ENCODE data around the gene ITGAE.

The ITGAE gene

GRCh38 chr17:3809135-3809534 is 8.1 kb upstream of the ITGAE start:
- Mint-ChIP-seq H3K9me3 (no peaks in the 10 kb centered on the region), H3K36me3 (peaks cover 21% of the 10 kb centered on the region), H3K4me3 (no peak overlapping the region), H3K27me3 (no peaks in the 10 kb centered on the region), H3K4me1 (peaks cover 29% of the 10 kb centered on the region), H3K27ac (no peak overlapping the region)
- DNase-seq (ENCODE audit: low spot score in 2 of 2) (no peak), ATAC-seq (ENCODE audit: low read depth) (no peak)

- Mint-ChIP-seq H3K4me3 (no peak overlapping the region), H3K9me3 (no peaks in the 10 kb centered on the region), H3K36me3 (peaks cover 18% of the 10 kb centered on the region), H3K4me1 (peaks cover 32% of the 10 kb centered on the region), H3K27me3 (no peaks in the 10 kb centered on the region), H3K27ac (peak overlapping the region; percentile 10)
- ATAC-seq (ENCODE audit: low read depth) (no peak), DNase-seq (ENCODE audit: low spot score in 2 of 2) (no peak)
These were observed 7.7 kb upstream of the ITGAE start for GRCh38 chr17:3808701-3809100.

- Mint-ChIP-seq H3K4me1 (peaks cover 30% of the 10 kb centered on the region), H3K4me3 (no peak overlapping the region), H3K27me3 (no peaks in the 10 kb centered on the region), H3K36me3 (peaks cover 7% of the 10 kb centered on the region), H3K9me3 (no peaks in the 10 kb centered on the region), H3K27ac (peak overlapping the region; percentile 24)
- no peak for DNase-seq (ENCODE audit: low spot score in 2 of 2)
- no peak for ATAC-seq (ENCODE audit: low read depth)
These were observed 4.6 kb upstream of the ITGAE start for GRCh38 chr17:3805581-3805980.

GRCh38 chr17:3804503-3804931 is 3.5 kb upstream of the ITGAE start:
- Mint-ChIP-seq H3K27me3 (no peaks in the 10 kb centered on the region), H3K4me3 (peak overlapping the region; percentile 86), H3K36me3 (peaks cover 7% of the 10 kb centered on the region), H3K9me3 (no peaks in the 10 kb centered on the region), H3K27ac (peak overlapping the region; percentile 88), H3K4me1 (peaks cover 20% of the 10 kb centered on the region)
- DNase-seq (ENCODE audit: low spot score in 2 of 2): no peak
- peak; percentile 73 for ATAC-seq (ENCODE audit: low read depth)

- no peaks in the 10 kb centered on the region for H3K27me3 Mint-ChIP-seq
- H3K4me3 Mint-ChIP-seq: peak overlapping the region; percentile 71
- H3K27ac Mint-ChIP-seq: peak overlapping the region; percentile 67
- peaks cover 27% of the 10 kb centered on the region for H3K4me1 Mint-ChIP-seq
- no peaks in the 10 kb centered on the region for H3K9me3 Mint-ChIP-seq
- no peak for DNase-seq (ENCODE audit: low spot score in 2 of 2)
- H3K36me3 Mint-ChIP-seq: peaks cover 5% of the 10 kb centered on the region
- no peak for ATAC-seq (ENCODE audit: low read depth)
These were observed 2.3 kb upstream of the ITGAE start for GRCh38 chr17:3803308-3803640.

GRCh38 chr17:3802461-3803307 is 1.7 kb upstream of the ITGAE start:
- H3K36me3 Mint-ChIP-seq: peaks cover 2% of the 10 kb centered on the region
- H3K4me1 Mint-ChIP-seq: peaks cover 31% of the 10 kb centered on the region
- ATAC-seq (ENCODE audit: low read depth): no peak
- no peak for DNase-seq (ENCODE audit: low spot score in 2 of 2)
- H3K9me3 Mint-ChIP-seq: no peaks in the 10 kb centered on the region
- peak overlapping the region; percentile 67 for H3K27ac Mint-ChIP-seq
- H3K27me3 Mint-ChIP-seq: no peaks in the 10 kb centered on the region
- H3K4me3 Mint-ChIP-seq: peak overlapping the region; percentile 49

- Mint-ChIP-seq H3K9me3 (no peaks in the 10 kb centered on the region), H3K27me3 (no peaks in the 10 kb centered on the region), H3K36me3 (peaks cover 2% of the 10 kb centered on the region), H3K4me1 (peaks cover 35% of the 10 kb centered on the region), H3K27ac (no peak overlapping the region), H3K4me3 (no peak overlapping the region)
- DNase-seq (ENCODE audit: low spot score in 2 of 2): no peak
- ATAC-seq (ENCODE audit: low read depth): no peak
These were observed 804 bp upstream of the ITGAE start for GRCh38 chr17:3801792-3802191.

GRCh38 chr17:3801347-3801746 is 359 bp upstream of the ITGAE start:
- Mint-ChIP-seq H3K9me3 (no peaks in the 10 kb centered on the region), H3K36me3 (peaks cover 2% of the 10 kb centered on the region), H3K27me3 (no peaks in the 10 kb centered on the region), H3K27ac (no peak overlapping the region), H3K4me3 (no peak overlapping the region), H3K4me1 (peaks cover 40% of the 10 kb centered on the region)
- DNase-seq (ENCODE audit: low spot score in 2 of 2): no peak
- no peak for ATAC-seq (ENCODE audit: low read depth)

- Mint-ChIP-seq H3K4me1 (peaks cover 52% of the 10 kb centered on the region), H3K9me3 (no peaks in the 10 kb centered on the region)
These were observed 1.6 kb downstream of the ITGAE start for GRCh38 chr17:3799181-3799945.

GRCh38 chr17:3798273-3799180 is 2.5 kb downstream of the ITGAE start:
- ATAC-seq (ENCODE audit: low read depth) (peak; percentile 66), DNase-seq (ENCODE audit: low spot score in 2 of 2) (peak; percentile 30 to 32)
- Mint-ChIP-seq H3K9me3 (no peaks in the 10 kb centered on the region), H3K36me3 (no peaks in the 10 kb centered on the region), H3K4me1 (peaks cover 46% of the 10 kb centered on the region), H3K27me3 (no peaks in the 10 kb centered on the region), H3K27ac (peak overlapping the region; percentile 82), H3K4me3 (peak overlapping the region; percentile 67)

More at GRCh38 chr17:3799181-3799945, 1.6 kb downstream of the ITGAE start:
- no peaks in the 10 kb centered on the region for H3K27me3 Mint-ChIP-seq
- H3K36me3 Mint-ChIP-seq: no peaks in the 10 kb centered on the region
- peak overlapping the region; percentile 82 for H3K27ac Mint-ChIP-seq
- DNase-seq (ENCODE audit: low spot score in 2 of 2): no peak
- ATAC-seq (ENCODE audit: low read depth): no peak
- H3K4me3 Mint-ChIP-seq: no peak overlapping the region

- H3K27ac Mint-ChIP-seq: peak overlapping the region; percentile 69
- H3K27me3 Mint-ChIP-seq: no peaks in the 10 kb centered on the region
- no peaks in the 10 kb centered on the region for H3K36me3 Mint-ChIP-seq
- no peak overlapping the region for H3K4me3 Mint-ChIP-seq
- DNase-seq (ENCODE audit: low spot score in 2 of 2) (no peak), ATAC-seq (ENCODE audit: low read depth) (no peak)
- H3K9me3 Mint-ChIP-seq: no peaks in the 10 kb centered on the region
- H3K4me1 Mint-ChIP-seq: peaks cover 39% of the 10 kb centered on the region
These were observed 4.2 kb downstream of the ITGAE start for GRCh38 chr17:3796822-3797170.

GRCh38 chr17:3796110-3796821 is 4.7 kb downstream of the ITGAE start:
- Mint-ChIP-seq H3K27ac (peak overlapping the region; percentile 69), H3K36me3 (no peaks in the 10 kb centered on the region), H3K4me1 (peaks cover 42% of the 10 kb centered on the region), H3K4me3 (no peak overlapping the region), H3K27me3 (no peaks in the 10 kb centered on the region), H3K9me3 (no peaks in the 10 kb centered on the region)
- DNase-seq (ENCODE audit: low spot score in 2 of 2) (peak; percentile 27 to 33), ATAC-seq (ENCODE audit: low read depth) (peak; percentile 76)

- H3K36me3 Mint-ChIP-seq: no peaks in the 10 kb centered on the region
- H3K4me1 Mint-ChIP-seq: peaks cover 42% of the 10 kb centered on the region
- no peak for DNase-seq (ENCODE audit: low spot score in 2 of 2)
- H3K27me3 Mint-ChIP-seq: no peaks in the 10 kb centered on the region
- peak; percentile 41 for ATAC-seq (ENCODE audit: low read depth)
- peak overlapping the region; percentile 81 for H3K27ac Mint-ChIP-seq
- no peaks in the 10 kb centered on the region for H3K9me3 Mint-ChIP-seq
- H3K4me3 Mint-ChIP-seq: peak overlapping the region; percentile 47
These were observed 5.4 kb downstream of the ITGAE start for GRCh38 chr17:3795390-3796102.

Measured in memory B cell (primary cell).